Gastrocnemius medialis (tissue), 4 donors: ENCODE results near the gene ERC2. TPM values are rescaled to one million over a fixed set of nuclear protein-coding genes. Genes with fewer than 3 reads are reported as not detected.

Experiments used
- ATAC-seq, 2 donors: fragments of 150-250 bp; one replicate each; pipeline ENCODE4 v1.9.1; 2016
- DNase-seq, 2 donors: peaks; one replicate each; pipeline ENCODE4 v3.0.0-alpha.2; 2019
- H3K27ac ChIP-seq, 4 donors: fragments of 200-600 bp; sonication (generic); 1 replicate in 1 of 4; 2 replicates in 3 of 4; pipeline ENCODE4 v1.5.1; 2016 to 2018; ENCODE audit warnings: mild to moderate bottlenecking in 2 of 4, moderate library complexity in 1 of 4
- H3K27me3 ChIP-seq, 3 donors: fragments of 200-600 bp; sonication (generic) in 2 of 3; 1 replicate in 1 of 3; 2 replicates in 2 of 3; pipeline versions ENCODE4 v1.5.1 to v1.6.0; 2016 to 2019; ENCODE audit warnings: mild to moderate bottlenecking in 1 of 3, moderate library complexity in 1 of 3
- H3K36me3 ChIP-seq, 2 donors: fragments of 200-600 bp; sonication (generic) in 1 of 2; one replicate each; pipeline ENCODE4 v1.5.1; 2017 to 2018
- H3K4me1 ChIP-seq, 2 donors: fragments of 200-600 bp; sonication (generic) in 1 of 2; one replicate each; pipeline ENCODE4 v1.5.1; 2016 to 2017; ENCODE audit warnings: mild to moderate bottlenecking in 2 of 2
- H3K4me3 ChIP-seq, 4 donors: fragments of 200-600 bp; sonication (generic) in 3 of 4; 1 replicate in 1 of 4; 2 replicates in 3 of 4; pipeline ENCODE4 v1.5.1; 2016 to 2019; ENCODE audit warnings: mild to moderate bottlenecking in 2 of 4
- H3K9me3 ChIP-seq, 3 donors: fragments of 200-600 bp; sonication (generic) in 2 of 3; 1 replicate in 1 of 3; 2 replicates in 2 of 3; pipeline ENCODE4 v1.5.1; 2016 to 2019
- CTCF ChIP-seq, 5 experiments: fragments of 450-650 bp in 3 of 5; fragments of 200-600 bp in 2 of 5; sonication (generic) in 2 of 5; IDR thresholded peaks in 4 of 5; conservative IDR thresholded peaks in 1 of 5; 1 replicate in 4 of 5; 2 replicates in 1 of 5; pipeline ENCODE4 v1.5.1; 2016 to 2019; ENCODE audit warnings: antibody characterized with exemption in 5 of 5, mild to moderate bottlenecking in 3 of 5, moderate library complexity in 3 of 5
- POLR2A ChIP-seq, 2 donors: fragments of 450-650 bp; IDR thresholded peaks; one replicate each; pipeline ENCODE4 v1.6.1; 2017; ENCODE audit warnings: antibody characterized with exemption in 2 of 2, mild to moderate bottlenecking in 2 of 2, moderate library complexity in 2 of 2
- in situ Hi-C, 4 donors: fragments of 200-750 bp; cut with MboI; loops; one replicate each; pipeline versions ENCODE4 v1.15.0 to v1.8.0; 2017; ENCODE audit warnings: low sequenced_read_pairs in 4 of 4
- intact Hi-C: fragments of 100-400 bp; cut with DNase I; formaldehyde crosslinking; loops from one replicate; pipeline ENCODE4 v1.15.1; 2023; ENCODE audit warnings: low total_unique reads
- total RNA-seq, 4 donors: library from RNA; depleted of rRNA; stranded (reverse); fragments of >200 nt; gene quantifications; one replicate each; pipeline versions ENCODE4 v1.1.0 to v1.2.3, GENCODE V29; 2016

The ERC2 gene
- total RNA-seq, 4 donors from 2014 or later: not detected

GRCh38 chr3:55824406-55824805 is 643.9 kb downstream of the ERC2 start:
- TF ChIP-seq POLR2A (IDR thresholded peaks at IDR 0.05): no peak
- no peak for TF ChIP-seq CTCF (IDR thresholded peaks at IDR 0.05 in 4 of 5, conservative IDR thresholded peaks at IDR 0.05 in 1 of 5)
- ATAC-seq: no peak

GRCh38 chr3:55823829-55824228 is 644.4 kb downstream of the ERC2 start:
- H3K4me3 ChIP-seq: no peak overlapping the region
- in situ Hi-C loops (no loop called here), intact Hi-C loops (no loop called here)
- no peak for TF ChIP-seq POLR2A (IDR thresholded peaks at IDR 0.05)
- TF ChIP-seq CTCF (IDR thresholded peaks at IDR 0.05 in 4 of 5, conservative IDR thresholded peaks at IDR 0.05 in 1 of 5): no peak
- no peaks in the 10 kb centered on the region for H3K36me3 ChIP-seq
- DNase-seq (no peak), ATAC-seq (no peak)
- no peak overlapping the region for H3K27ac ChIP-seq
- no peaks in the 10 kb centered on the region for H3K27me3 ChIP-seq
- H3K9me3 ChIP-seq: no peaks in the 10 kb centered on the region
- no peaks in the 10 kb centered on the region for H3K4me1 ChIP-seq

More at GRCh38 chr3:55824406-55824805, 643.9 kb downstream of the ERC2 start:
- Histone ChIP-seq H3K27ac (no peak overlapping the region), H3K4me3 (no peak overlapping the region), H3K4me1 (no peaks in the 10 kb centered on the region), H3K27me3 (no peaks in the 10 kb centered on the region), H3K9me3 (no peaks in the 10 kb centered on the region), H3K36me3 (no peaks in the 10 kb centered on the region)
- in situ Hi-C loops (no loop called here), intact Hi-C loops (no loop called here)
- no peak for DNase-seq

GRCh38 chr3:55823001-55823400 is 645.3 kb downstream of the ERC2 start:
- no peaks in the 10 kb centered on the region for H3K9me3 ChIP-seq
- H3K36me3 ChIP-seq: no peaks in the 10 kb centered on the region
- in situ Hi-C loops (no loop called here), intact Hi-C loops (no loop called here)
- H3K27me3 ChIP-seq: no peaks in the 10 kb centered on the region
- no peak for DNase-seq
- no peak overlapping the region for H3K4me3 ChIP-seq
- ATAC-seq: no peak
- H3K4me1 ChIP-seq: no peaks in the 10 kb centered on the region
- no peak overlapping the region for H3K27ac ChIP-seq
- TF ChIP-seq CTCF (IDR thresholded peaks at IDR 0.05 in 4 of 5, conservative IDR thresholded peaks at IDR 0.05 in 1 of 5) (no peak), POLR2A (IDR thresholded peaks at IDR 0.05) (no peak)

GRCh38 chr3:55819005-55819404 is 649.3 kb downstream of the ERC2 start:
- ATAC-seq: no peak
- no peak for DNase-seq
- H3K9me3 ChIP-seq: no peaks in the 10 kb centered on the region
- H3K4me3 ChIP-seq: no peak overlapping the region
- no peaks in the 10 kb centered on the region for H3K27me3 ChIP-seq
- H3K27ac ChIP-seq: no peak overlapping the region
- in situ Hi-C loops (no loop called here), intact Hi-C loops (no loop called here)
- H3K4me1 ChIP-seq: no peaks in the 10 kb centered on the region
- no peaks in the 10 kb centered on the region for H3K36me3 ChIP-seq
- no peak for TF ChIP-seq POLR2A (IDR thresholded peaks at IDR 0.05)
- no peak for TF ChIP-seq CTCF (IDR thresholded peaks at IDR 0.05 in 4 of 5, conservative IDR thresholded peaks at IDR 0.05 in 1 of 5)

- TF ChIP-seq POLR2A (IDR thresholded peaks at IDR 0.05) (no peak), CTCF (IDR thresholded peaks at IDR 0.05 in 4 of 5, conservative IDR thresholded peaks at IDR 0.05 in 1 of 5) (no peak)
- Histone ChIP-seq H3K4me3 (no peak overlapping the region), H3K9me3 (no peaks in the 10 kb centered on the region), H3K36me3 (no peaks in the 10 kb centered on the region), H3K27me3 (no peaks in the 10 kb centered on the region), H3K27ac (no peak overlapping the region), H3K4me1 (no peaks in the 10 kb centered on the region)
- intact Hi-C loops: no loop called here
- in situ Hi-C loops: no loop called here
- DNase-seq: no peak
- ATAC-seq: no peak
Observed at GRCh38 chr3:55818485-55818884, 649.8 kb downstream of the ERC2 start.
